Uterus (tissue), 2 donors: ENCODE data around the gene MACROD1.

ENCODE experiments used
- POLR2A ChIP-seq, 2 donors: fragments of 450-650 bp; IDR thresholded peaks; one replicate each; pipeline ENCODE4 v1.6.1; 2016; ENCODE audit warnings: antibody characterized with exemption in 2 of 2, mild to moderate bottlenecking in 1 of 2, moderate library complexity in 1 of 2
- TF ChIP-seq, protein P1 (sequence below), 4 experiments: fragments of 200-600 bp in 2 of 4; fragments of 450-650 bp in 2 of 4; sonication (generic) in 2 of 4; IDR thresholded peaks; one replicate each; pipeline ENCODE4 v1.5.1; 2016 to 2019; ENCODE audit warnings: antibody characterized with exemption in 4 of 4, mild to moderate bottlenecking in 2 of 4, moderate library complexity in 1 of 4

DNA sequence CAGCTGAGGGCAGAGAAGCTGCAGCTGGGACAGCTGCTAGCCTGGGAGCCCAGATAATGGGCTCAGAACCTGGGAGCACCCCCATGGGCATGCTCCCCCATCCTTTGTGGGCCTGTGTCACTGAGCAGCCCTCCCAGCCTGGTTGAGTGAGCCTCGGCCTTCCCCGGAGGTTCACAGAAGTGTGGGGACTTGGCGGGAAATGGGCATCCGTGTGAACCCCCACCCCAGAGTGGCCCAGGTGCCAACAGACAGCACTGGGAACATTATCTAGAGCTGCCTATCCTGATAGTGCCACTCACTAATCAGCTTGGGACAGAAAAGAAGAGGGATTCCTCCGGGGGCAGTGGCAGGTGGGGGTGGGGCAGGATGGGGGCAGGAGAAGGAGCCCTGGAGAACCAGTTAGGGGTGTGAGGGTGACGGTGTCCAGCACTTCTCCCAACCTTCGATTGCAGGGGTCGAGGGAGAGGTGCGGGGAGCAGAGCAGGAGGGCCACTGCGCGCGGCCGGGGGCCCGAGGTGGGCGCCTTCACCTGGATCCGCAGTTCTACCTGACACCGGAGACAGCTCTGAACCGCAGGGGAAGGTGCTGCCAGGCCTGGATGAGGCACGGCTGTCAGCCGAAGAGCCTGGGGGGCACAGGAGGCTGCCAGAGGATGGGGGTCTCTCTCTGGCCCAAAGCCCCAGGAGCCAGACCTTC lies 97.1 kb downstream of the MACROD1 start:
- no peak for TF ChIP-seq POLR2A (IDR thresholded peaks at IDR 0.05)
- TF ChIP-seq, protein P1, sequence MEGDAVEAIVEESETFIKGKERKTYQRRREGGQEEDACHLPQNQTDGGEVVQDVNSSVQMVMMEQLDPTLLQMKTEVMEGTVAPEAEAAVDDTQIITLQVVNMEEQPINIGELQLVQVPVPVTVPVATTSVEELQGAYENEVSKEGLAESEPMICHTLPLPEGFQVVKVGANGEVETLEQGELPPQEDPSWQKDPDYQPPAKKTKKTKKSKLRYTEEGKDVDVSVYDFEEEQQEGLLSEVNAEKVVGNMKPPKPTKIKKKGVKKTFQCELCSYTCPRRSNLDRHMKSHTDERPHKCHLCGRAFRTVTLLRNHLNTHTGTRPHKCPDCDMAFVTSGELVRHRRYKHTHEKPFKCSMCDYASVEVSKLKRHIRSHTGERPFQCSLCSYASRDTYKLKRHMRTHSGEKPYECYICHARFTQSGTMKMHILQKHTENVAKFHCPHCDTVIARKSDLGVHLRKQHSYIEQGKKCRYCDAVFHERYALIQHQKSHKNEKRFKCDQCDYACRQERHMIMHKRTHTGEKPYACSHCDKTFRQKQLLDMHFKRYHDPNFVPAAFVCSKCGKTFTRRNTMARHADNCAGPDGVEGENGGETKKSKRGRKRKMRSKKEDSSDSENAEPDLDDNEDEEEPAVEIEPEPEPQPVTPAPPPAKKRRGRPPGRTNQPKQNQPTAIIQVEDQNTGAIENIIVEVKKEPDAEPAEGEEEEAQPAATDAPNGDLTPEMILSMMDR (IDR thresholded peaks at IDR 0.05): no peak
